DMS79 (cell line): ENCODE measurements around the gene DYNC2I2.

Experiments used
- DNase-seq: peaks from one replicate; lab custom pipeline; 2025; lab: John Stamatoyannopoulos, UW

DYNC2I2 gene

DNA sequence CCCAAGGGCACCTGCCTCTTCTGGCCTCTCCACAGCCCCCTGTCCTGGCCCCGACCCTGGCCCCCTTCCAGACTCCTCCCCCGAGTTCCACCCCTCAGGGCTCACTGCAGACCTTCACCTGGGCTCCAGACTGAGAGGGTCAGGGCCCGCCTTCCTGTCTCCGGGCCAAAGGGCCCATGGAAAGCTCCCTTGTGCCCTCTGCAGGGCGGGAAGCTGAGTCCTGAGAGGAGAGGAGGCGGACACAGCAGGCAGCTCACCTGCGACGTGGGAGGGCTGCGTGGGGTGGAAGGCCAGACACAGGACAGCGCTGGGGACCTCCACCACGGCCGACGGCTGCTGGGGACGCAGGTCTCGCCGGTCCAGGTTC is 20.6 kb downstream of the DYNC2I2 start:
- peak; percentile 85 for DNase-seq

DNA sequence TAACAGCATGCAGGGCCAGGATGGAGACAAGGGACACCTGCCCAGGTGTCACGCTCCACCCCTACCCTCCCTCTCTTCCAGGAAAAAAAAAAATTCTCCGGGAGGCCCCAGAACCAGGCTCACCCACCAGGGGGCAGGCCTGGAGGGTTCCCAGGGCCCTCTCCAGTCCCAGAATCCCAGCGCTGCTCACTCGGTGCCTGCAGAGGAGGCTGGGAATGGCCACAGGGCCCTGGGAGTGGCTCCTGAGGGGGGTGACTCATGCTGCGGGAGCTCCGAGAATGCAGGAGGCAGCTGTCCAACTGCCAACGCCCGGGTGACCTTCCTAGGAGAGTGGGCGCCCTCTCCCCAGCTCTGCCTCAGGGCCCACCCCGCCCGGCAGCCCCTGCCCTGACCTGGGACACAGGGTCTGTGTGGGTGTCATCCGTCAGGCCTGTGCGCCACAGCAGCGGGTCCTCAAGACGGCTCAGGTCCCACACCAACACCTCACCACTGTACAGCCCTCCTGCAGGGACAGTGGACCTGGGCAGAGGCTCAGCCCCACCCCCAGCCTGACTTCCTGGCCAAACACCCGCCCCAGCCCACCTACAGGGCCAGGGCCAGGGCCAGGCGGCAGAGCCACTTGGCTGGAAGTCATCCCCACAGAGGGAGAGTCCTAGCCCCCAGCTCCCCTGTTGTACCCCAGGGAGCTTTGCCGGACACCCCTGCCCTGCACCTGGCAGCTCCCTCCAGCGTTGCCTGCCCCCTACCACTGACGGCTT is 21.2 kb downstream of the DYNC2I2 start:
- DNase-seq: peak; percentile 75

DNA sequence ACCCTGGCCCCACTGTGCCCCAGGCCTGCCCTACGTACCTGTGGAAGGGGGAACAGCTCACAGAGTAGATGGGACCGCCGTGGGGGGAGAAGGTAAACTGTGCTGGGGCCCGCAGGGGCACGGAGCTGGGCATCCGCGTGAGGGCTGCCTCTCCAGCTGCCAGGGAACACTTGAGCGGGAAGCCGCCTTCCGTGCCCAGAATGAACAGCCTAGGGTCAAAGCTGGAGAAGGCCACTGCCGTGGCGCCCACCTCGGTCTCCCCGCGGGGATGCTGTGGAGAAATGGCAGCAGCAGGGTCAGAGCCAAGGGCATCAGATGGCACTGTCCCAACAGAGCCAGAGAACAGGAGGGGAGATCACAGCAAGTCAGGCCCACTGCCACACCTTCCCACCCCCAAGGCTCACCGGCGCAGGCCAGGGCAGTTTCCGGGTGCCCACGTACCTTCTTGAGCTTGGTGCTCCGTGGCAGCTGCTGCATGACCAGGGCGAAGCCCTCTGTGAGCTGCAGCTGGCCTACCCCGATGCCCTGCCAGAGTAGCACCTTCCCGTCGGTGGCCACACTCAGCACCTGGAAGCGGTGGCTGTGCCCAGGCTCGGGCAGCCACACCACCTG is 21.9 kb downstream of the DYNC2I2 start:
- no peak for DNase-seq

DNA sequence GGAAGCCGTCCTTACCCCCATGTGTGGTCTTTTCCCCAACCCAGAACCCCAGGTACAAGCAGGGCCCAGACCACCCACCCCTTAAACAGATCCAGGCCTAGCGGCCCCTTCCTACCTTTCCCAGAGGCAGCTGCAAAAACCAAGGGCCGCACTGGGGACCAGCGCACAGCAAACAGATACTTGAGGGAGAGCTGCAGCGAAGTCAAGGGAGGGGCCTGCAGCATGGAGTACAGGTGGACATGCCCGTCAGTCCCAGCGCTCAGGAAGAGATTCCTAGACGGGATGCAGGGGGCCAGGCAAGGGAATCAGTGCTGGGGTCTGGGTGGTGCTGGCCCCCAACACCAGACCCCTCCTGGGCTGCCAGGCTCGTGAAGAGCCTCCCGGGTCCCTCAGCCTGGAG is 22.5 kb downstream of the DYNC2I2 start:
- DNase-seq: no peak

GRCh38 chr9:128633601-128634000 is 23.0 kb downstream of the DYNC2I2 start:
- DNase-seq: no peak

- DNase-seq: no peak
Observed at GRCh38 chr9:128633057-128633456, 23.6 kb downstream of the DYNC2I2 start.

- no peak for DNase-seq
Observed at GRCh38 chr9:128632486-128632885, 24.2 kb downstream of the DYNC2I2 start.

DNA sequence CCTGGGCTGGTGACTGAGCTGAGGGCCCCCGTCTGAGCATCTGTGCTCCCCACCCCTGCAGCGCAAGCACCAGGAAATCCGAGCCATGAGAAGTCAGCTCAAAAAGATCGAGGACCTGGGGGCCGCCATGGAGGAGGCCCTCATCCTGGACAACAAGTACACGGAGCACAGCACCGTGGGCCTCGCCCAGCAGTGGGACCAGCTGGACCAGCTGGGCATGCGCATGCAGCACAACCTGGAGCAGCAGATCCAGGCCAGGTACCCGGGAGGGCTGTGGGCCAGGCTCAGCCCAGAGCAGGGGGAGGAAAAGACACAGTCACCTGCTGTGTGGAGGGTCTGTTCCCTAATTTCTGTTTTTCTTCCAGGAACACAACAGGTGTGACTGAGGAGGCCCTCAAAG is 24.6 kb downstream of the DYNC2I2 start:
- no peak for DNase-seq

DNA sequence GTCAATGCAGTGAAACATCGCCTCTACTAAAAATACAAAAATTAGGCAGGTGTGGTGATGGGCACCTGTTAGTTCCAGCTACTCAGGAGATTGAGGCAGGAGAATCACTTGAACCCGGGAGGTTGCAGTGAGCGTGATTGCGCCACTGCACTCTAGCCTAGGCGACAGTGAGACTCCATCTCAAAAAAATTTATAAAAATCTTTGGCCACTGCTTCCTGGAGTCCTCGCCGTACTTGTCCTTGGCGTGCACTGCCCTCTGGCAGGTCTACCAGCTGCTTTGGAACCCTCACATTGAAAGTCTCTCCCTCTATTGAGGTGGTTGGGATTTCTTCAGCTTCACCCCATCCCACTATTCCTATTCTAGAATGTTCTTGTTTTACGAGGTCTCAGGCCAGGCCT is 25.0 kb downstream of the DYNC2I2 start:
- no peak for DNase-seq

GRCh38 chr9:128629852-128630545 is 26.6 kb downstream of the DYNC2I2 start:
- DNase-seq: no peak

- no peak for DNase-seq
Observed at GRCh38 chr9:128629136-128629535, 27.5 kb downstream of the DYNC2I2 start.

DNA sequence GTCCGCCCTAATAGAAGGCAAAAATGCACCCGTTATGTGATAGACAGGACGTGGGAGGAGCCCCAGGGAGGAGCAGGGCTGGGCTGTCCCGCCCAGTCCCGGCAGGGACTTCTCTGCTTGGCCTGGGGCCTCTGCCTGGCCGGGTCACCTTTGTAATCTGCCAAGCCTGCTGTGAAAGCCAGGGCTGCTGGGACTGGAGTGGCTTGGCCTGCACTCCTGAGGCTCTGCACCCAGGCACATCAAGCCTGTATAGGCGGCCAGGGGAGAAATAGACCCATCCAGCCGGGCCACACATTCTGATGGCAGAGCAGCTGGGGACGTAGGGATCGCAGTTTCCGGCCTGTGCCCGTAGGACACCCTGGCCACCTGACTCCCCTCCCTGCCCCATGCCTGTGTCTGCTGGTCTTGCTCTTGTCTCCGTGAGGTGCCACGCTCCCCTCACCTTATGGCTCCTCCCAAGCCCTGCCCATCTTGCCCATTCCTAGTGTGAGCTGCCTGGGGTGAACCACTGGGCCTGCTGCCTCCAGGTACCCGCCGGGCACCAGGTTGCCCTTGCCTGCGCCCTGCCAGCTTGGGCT is 28.1 kb downstream of the DYNC2I2 start:
- DNase-seq: no peak

GRCh38 chr9:128627906-128628305 is 28.7 kb downstream of the DYNC2I2 start:
- no peak for DNase-seq

DNA sequence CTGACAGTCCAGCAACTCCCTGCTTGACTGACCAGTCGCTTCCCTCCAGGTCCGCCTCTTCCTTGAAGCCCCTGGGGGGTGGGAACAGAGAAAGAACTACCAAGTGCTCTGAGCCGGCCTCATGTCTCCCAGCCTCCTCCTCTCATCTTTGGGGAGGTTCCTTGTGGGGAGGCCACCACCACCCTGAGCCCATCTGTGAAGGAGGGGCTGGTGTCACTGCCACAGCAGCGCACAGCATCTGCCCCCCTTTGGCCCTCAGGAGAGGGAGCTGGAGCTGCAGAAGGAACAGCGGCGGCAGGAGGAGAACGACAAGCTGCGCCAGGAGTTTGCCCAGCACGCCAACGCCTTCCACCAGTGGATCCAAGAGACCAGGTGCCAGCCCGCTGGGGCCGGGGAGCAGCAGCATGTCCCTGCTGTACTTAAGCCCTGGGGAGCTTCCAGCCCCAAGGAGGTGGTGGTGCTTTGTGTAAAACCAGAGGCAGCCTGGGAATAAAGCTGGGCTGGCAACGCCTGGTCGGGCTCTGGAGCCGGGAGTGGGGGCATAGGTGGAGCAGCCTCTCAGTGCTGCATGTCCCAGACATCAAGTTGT is 29.4 kb downstream of the DYNC2I2 start:
- no peak for DNase-seq

DNA sequence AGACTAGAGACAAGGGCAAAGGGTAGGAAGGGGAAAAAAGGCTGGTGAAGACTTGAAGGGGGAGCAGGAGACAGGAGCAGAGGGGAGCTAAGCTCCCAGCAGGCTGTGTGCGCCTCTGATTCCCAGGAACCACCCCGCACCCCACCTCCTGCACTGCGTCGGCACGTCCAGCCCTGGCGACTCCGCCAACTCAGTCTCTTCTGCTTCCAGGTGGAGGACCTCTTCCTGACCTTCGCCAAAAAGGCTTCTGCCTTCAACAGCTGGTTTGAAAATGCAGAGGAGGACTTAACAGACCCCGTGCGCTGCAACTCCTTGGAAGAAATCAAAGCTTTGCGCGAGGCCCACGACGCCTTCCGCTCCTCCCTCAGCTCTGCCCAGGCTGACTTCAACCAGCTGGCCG is 30.5 kb downstream of the DYNC2I2 start:
- DNase-seq: no peak

- DNase-seq: no peak
Observed at GRCh38 chr9:128625391-128626146, 31.1 kb downstream of the DYNC2I2 start.

GRCh38 chr9:128624566-128624965 is 32.1 kb downstream of the DYNC2I2 start:
- no peak for DNase-seq

DNA sequence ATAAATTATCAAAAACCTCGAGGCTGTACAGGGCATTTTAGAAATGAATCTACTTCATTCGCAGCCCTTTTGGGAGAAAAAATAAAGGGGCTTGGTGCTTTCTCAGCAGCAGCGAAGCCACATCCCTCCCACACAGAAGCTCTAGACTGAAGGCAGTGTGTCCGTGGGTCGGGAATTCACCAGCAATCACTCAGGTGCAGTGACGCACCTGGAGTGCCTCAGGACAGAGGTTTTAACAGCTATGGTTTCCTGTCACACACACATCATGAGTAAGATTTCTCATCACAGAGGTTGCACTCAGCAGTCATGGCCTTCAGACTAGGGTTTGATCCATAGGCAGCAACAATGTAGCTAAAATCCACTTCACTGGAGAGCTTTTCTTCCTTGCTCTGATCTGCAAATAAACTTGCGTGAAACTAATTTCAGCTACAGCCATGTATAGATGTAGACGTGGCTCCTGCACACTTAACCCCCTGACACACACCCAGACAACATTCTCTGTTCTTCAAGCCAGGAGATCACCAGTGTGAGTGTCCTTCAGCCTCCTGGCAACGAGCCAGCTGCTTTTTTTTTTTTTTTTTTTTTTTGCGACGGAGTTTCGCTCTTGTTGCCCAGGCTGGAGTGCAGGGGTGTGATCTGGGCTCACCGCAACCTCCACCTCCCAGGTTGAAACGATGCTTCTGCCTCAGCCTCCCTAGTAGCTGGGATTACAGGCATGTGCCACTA is 34.8 kb downstream of the DYNC2I2 start:
- DNase-seq: peak; percentile 39

- DNase-seq: no peak
Observed at GRCh38 chr9:128619779-128620178, 36.9 kb downstream of the DYNC2I2 start.

DNA sequence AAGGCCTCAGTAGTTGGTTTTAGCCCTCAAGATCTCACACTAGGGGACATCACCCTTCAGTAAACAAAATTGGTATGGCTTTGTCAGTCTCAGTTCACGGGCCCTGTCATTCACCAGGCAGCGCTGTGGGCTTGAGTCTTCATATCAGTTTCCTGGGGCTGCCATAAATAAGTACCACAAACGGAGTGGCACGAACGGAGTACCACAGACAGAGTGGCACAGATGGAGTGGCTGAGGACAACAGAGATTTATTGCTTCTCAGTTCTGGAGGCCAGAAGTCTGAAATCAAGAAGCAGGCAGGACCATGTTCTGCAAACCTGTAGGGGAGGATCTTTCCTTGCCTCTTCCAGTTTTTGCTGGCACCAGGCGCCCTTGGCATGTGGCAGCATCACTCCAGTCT is 37.5 kb downstream of the DYNC2I2 start:
- DNase-seq: no peak

GRCh38 chr9:128617943-128618342 is 38.7 kb downstream of the DYNC2I2 start:
- DNase-seq: no peak
